Thymus (tissue), 14 donors: ENCODE data around the gene DMAC2. TPM values are rescaled to one million over a fixed set of nuclear protein-coding genes. Genes with fewer than 3 reads are reported as not detected.
A peak's percentile ranks its signal among the peaks of the same experiment; 100 is the strongest.
"Not testable (repeated sequence)": the region's sequence is repeated elsewhere in the genome, so short reads cannot be mapped to it uniquely, and the experiment has no call there.

Experiments
- DNase-seq, 9 donors: peaks; one replicate each; pipeline ENCODE4 v3.0.0-alpha.2; 2013; ENCODE audit warnings: low spot score in 9 of 9, low read depth in 6 of 9, missing footprints in 1 of 9
- H3K27ac ChIP-seq, 2 donors: one replicate each; pipeline ENCODE4 v1.5.1; 2013; ENCODE audit warnings: control low read depth in 1 of 2, low read depth in 1 of 2, low read length in 1 of 2, mild to moderate bottlenecking in 1 of 2, moderate library complexity in 1 of 2
- H3K27me3 ChIP-seq, 2 donors: one replicate each; pipeline ENCODE4 v1.5.1; 2013; ENCODE audit warnings: low read length in 1 of 2; ENCODE audit not compliant: control insufficient read depth in 2 of 2, insufficient read depth in 1 of 2
- H3K36me3 ChIP-seq, 2 donors: one replicate each; pipeline ENCODE4 v1.5.1; 2013; ENCODE audit warnings: low read length in 1 of 2, mild to moderate bottlenecking in 1 of 2, moderate library complexity in 1 of 2; ENCODE audit not compliant: control insufficient read depth in 2 of 2, insufficient read depth in 2 of 2
- H3K4me1 ChIP-seq, 2 donors: one replicate each; pipeline ENCODE4 v1.5.1; 2013; ENCODE audit warnings: low read length in 2 of 2; ENCODE audit not compliant: control insufficient read depth in 2 of 2, insufficient read depth in 2 of 2
- H3K4me3 ChIP-seq, 2 donors: one replicate each; pipeline ENCODE4 v1.5.1; 2013; ENCODE audit warnings: low read length in 2 of 2, control low read depth in 1 of 2, mild to moderate bottlenecking in 1 of 2
- H3K9me3 ChIP-seq, 2 donors: one replicate each; pipeline ENCODE4 v1.5.1; 2013; ENCODE audit warnings: low read length in 1 of 2, mild to moderate bottlenecking in 1 of 2; ENCODE audit not compliant: control insufficient read depth in 2 of 2, insufficient read depth in 1 of 2
- WGBS: extraction: QIAGEN DNeasy Blood & Tissue Kit; methylation state at CpG from one replicate; pipeline ENCODE4 v1.1.7; 2013; 5-methylcytosine and 5-hydroxymethylcytosine counted together
- long read RNA-seq, 10 donors: transcript quantifications; one replicate each; lab custom pipeline, GENCODE V29; 2026
- polyA plus RNA-seq: library from polyadenylated mRNA; stranded (reverse); fragments of 200-250 nt; gene quantifications from one replicate; pipeline ENCODE4 v1.2.3, GENCODE V29; 2013
- total RNA-seq: library from RNA; stranded (reverse); fragments of 120-200 nt; gene quantifications from one replicate; pipeline ENCODE4 v1.2.4, GENCODE V29; 2013
- donor health status: healthy.

DMAC2 gene
- total RNA-seq (28.2 TPM), polyA plus RNA-seq (29.3 TPM)
- long read RNA-seq, donor 1, partial matches to known transcripts, result 0 of 3 reads
- long read RNA-seq, donor 1, other reads (novel, unspliced or antisense), result 0 of 3 reads
- long read RNA-seq, donor 2, transcript DMAC2-208 (5 exons, 979 nt), result minor isoform, 8 of 31 reads
- long read RNA-seq, donor 2, transcript DMAC2-201 (6 exons, 1,692 nt), result major isoform, 15 of 31 reads
- long read RNA-seq, donor 2, partial matches to known transcripts, result 0 of 31 reads
- long read RNA-seq, donor 2, other reads (novel, unspliced or antisense), result 0 of 31 reads
- long read RNA-seq, donor 3, transcript DMAC2-216 (1 exons, 1,727 nt), result minor isoform, 6 of 24 reads
- long read RNA-seq, donor 3, transcript DMAC2-201 (6 exons, 1,692 nt), result major isoform, 10 of 24 reads
- long read RNA-seq, donor 3, partial matches to known transcripts, result 6 of 24 reads
- long read RNA-seq, donor 3, other reads (novel, unspliced or antisense), result 0 of 24 reads
- long read RNA-seq, donor 4, partial matches to known transcripts, result 0 of 10 reads
- long read RNA-seq, donor 4, other reads (novel, unspliced or antisense), result 0 of 10 reads
- long read RNA-seq, donor 5, transcript DMAC2-201 (6 exons, 1,692 nt), result major isoform, 10 of 17 reads
- long read RNA-seq, donor 5, partial matches to known transcripts, result 0 of 17 reads
- long read RNA-seq, donor 5, other reads (novel, unspliced or antisense), result 0 of 17 reads
- long read RNA-seq, donor 6, transcript DMAC2-201 (6 exons, 1,692 nt), result major isoform, 12 of 19 reads
- long read RNA-seq, donor 6, partial matches to known transcripts, result 5 of 19 reads
- long read RNA-seq, donor 6, other reads (novel, unspliced or antisense), result 0 of 19 reads
- long read RNA-seq, donor 7, transcript DMAC2-201 (6 exons, 1,692 nt), result major isoform, 5 of 7 reads
- long read RNA-seq, donor 7, partial matches to known transcripts, result 0 of 7 reads
- long read RNA-seq, donor 7, other reads (novel, unspliced or antisense), result 0 of 7 reads
- long read RNA-seq, donor 8, transcript DMAC2-208 (5 exons, 979 nt), result major isoform, 5 of 10 reads
- long read RNA-seq, donor 8, partial matches to known transcripts, result 0 of 10 reads
- long read RNA-seq, donor 8, other reads (novel, unspliced or antisense), result 0 of 10 reads
- long read RNA-seq, donor 9, transcript DMAC2-201 (6 exons, 1,692 nt), result major isoform, 5 of 5 reads
- long read RNA-seq, donor 9, partial matches to known transcripts, result 0 of 5 reads
- long read RNA-seq, donor 9, other reads (novel, unspliced or antisense), result 0 of 5 reads
- long read RNA-seq, donor 10, partial matches to known transcripts, result 0 of 6 reads
- long read RNA-seq, donor 10, other reads (novel, unspliced or antisense), result 0 of 6 reads

DNA sequence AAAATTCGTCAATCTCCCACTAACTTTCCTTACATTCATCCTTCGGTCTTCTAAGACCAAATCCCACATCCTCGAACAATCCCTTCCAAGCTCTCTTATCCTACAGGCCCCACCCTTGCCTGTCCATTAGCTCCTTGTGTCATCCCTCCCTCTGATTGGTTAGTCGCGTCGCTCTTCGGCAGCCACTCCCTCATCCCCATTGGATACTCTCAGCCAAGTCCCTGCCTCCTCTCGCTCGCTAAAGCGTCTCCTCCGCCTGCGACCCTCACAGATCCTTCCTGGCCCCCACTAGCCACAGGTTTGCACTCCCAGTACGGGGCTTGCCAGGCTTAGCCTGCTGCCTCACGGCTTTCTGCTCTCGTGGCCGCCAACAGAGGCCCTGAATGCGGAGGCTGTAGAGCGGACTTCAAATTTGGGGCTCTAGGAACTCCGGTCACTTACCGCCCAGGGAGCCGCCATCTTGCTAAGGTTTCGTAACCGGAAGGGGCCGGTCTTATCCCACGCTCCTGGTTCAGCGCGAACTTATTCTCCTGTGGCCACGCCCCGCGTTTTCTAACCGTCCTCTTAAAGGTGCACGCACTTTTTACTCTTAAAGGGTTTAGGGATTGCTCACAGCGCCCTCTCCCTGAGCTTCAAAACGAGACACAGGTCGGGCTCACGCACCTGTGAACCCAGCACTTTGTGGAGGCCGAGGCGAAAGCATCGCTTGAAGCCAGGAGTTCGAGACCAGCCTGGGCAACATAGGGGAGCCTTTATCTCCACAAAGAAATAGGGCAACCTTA, at the start of gene DMAC2:
Gene DMAC2 (minus strand): TSS at position 472 of the 782 bp plus-strand sequence. CDS start 13 bp downstream, at position 459.
- DNase-seq, result peak; percentile 87 to 99 (median 96)
- Histone ChIP-seq H3K9me3 (no peaks in the 10 kb centered on the region), H3K4me1 (peaks cover 4 to 13% of the 10 kb centered on the region in 2 donors), H3K36me3 (peaks cover 0 to 13% of the 10 kb centered on the region in 2 donors), H3K4me3 (peak within 1 kb of the TSS; percentile 75 to 93), H3K27ac (peak within 1 kb of the TSS; percentile 93 to 95), H3K27me3 (no peaks in the 10 kb centered on the region)
- WGBS, result under 1% methylated on average over 40 of the region's 40 CpGs

DNA sequence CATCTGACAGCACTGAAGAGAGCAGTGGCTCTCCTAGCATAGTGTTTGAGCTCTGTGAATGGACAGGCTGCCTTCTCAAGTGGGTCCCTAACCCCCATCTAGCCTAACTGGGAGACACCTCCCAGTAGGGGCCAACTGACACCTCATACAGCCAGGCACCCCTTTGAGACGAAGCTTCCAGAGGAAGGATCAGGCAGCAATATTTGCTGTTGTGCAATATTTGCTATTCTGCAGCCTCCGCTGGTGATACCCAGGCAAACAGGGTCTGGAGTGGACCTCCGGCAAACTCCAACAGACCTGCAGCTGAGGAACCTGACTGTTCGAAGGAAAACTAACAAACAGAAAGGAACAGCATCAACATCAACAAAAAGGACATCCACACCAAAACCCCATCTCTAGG, 47.2 kb upstream of the DMAC2 start:
- not testable (repeated sequence) for H3K4me3 ChIP-seq, H3K27me3 ChIP-seq, H3K36me3 ChIP-seq, H3K4me1 ChIP-seq, H3K9me3 ChIP-seq, DNase-seq, H3K27ac ChIP-seq
- 95% methylated on average over 4 of the region's 4 CpGs for WGBS

DNA sequence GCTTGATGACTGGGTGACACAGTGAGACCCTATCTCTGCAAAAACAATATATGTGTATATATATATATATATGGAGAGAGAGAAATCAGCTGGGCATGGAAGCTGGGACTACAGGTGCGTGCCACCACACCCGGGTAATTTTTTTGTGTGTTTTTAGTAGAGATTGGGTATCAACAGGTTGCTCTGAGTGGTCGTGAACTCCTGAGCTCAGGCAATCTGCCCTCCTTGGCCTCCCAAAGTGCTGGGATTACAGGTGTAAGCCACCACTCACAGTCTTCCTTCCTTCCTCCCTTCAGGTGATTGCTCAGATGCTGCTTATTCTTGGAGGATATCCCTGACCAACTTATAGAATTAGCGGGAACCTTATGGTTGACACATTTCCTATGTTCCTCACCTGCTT, 45.1 kb upstream of the DMAC2 start:
- no peaks in the 10 kb centered on the region for H3K4me1 ChIP-seq
- no peak overlapping the region for H3K27ac ChIP-seq
- WGBS, result 89% methylated on average over 4 of the region's 4 CpGs
- no peak overlapping the region for H3K4me3 ChIP-seq
- no peak for DNase-seq
- peaks cover 0 to 7% of the 10 kb centered on the region in 2 donors for H3K9me3 ChIP-seq
- no peaks in the 10 kb centered on the region for H3K36me3 ChIP-seq
- H3K27me3 ChIP-seq, result peaks cover 0 to 9% of the 10 kb centered on the region in 2 donors

DNA sequence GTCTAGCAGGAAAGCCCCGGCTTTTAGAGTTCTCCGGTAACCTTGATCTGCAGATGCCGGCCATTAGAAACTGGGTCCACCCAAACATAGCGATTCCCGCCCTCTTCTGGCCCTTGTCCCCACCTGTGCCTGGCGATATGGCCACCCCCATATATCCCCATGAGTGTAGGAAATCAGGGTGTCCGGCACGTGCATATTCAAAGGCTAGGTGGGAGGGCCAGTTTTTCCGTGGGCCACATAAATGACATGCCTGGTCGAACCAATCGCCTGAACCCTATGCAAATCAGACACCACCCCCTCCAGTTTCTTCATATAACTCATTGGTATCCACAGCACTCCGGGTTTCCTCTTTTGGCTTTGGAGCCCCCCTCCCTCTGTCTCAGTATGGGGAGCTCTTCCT, 40.6 kb upstream of the DMAC2 start:
- peaks cover 0 to 25% of the 10 kb centered on the region in 2 donors for H3K27me3 ChIP-seq
- no peak overlapping the region for H3K27ac ChIP-seq
- H3K4me3 ChIP-seq, result no peak overlapping the region
- DNase-seq, result no peak
- no peaks in the 10 kb centered on the region for H3K36me3 ChIP-seq
- WGBS, result 90% methylated on average over 12 of the region's 12 CpGs
- H3K9me3 ChIP-seq, result no peaks in the 10 kb centered on the region
- no peaks in the 10 kb centered on the region for H3K4me1 ChIP-seq

DNA sequence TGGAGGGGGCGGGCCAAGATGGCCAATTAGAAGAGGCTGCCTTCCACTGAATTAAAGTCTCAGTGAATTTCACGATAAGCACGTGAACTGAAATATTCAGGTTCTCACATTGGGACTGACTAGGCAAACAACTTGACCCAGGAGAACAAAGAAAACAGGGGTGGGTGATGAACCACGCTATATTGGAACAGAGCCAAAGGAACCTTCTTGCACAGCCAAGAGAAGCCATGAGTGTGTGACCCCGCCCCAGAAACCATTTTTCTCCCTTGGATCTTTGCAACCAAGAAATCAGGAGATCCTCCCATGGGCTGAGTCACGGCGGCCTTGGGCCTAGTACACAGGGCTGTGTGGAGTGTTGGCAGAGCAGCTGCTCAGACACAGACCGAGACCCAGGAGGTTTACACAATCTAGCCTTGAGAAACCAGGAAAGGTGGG, 40.1 kb upstream of the DMAC2 start:
- Histone ChIP-seq H3K36me3 (no peaks in the 10 kb centered on the region), H3K27ac (no peak overlapping the region), H3K4me3 (no peak overlapping the region), H3K27me3 (peaks cover 0 to 25% of the 10 kb centered on the region in 2 donors), H3K4me1 (no peaks in the 10 kb centered on the region), H3K9me3 (no peaks in the 10 kb centered on the region)
- DNase-seq, result no peak
- WGBS, result 84% methylated on average over 8 of the region's 8 CpGs

DNA sequence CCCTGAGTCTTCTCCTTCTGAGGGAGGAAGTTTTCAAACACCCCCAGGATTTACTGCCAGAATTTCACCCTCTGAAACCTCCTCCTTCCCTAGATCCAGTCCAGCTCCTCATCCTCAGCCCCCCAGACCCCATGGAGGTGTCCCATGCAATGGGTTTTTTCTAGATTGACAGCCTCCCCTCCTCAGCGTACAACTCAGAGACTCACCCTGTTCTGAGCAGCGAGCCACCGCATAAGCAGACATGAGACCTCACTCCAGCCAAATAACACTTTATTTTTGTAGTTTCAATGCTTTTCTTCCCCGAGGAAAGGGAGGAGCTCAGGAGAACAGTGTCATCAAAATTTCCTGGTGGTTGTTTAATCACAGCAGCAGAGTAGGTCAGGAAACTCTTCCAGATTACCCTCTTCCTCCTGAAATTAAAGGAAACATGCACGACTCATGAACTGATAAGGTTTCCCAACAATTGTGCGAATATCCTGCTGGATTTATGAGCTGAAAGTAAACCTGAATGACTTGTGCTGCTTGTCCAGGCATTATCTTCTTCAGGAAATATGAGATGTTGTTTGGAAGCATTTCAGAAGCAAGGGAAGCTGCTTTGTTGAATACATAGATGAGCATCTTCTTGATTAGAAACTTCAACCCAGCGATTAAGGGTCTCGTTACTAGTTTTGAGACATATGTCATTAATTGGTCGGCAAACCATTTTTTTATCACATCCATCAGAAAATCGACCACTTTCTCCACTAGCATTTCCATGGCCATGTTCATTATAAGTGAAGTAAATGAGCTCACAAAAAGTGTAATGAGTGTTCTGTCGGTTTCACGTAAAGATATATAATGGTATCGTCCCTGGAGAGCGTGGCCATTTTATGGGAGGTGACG, 39.4 kb upstream of the DMAC2 start:
- peak overlapping the region in 1 of 2 donors; percentile 53 for H3K27ac ChIP-seq
- DNase-seq, result no peak
- no peaks in the 10 kb centered on the region for H3K4me1 ChIP-seq
- H3K36me3 ChIP-seq, result no peaks in the 10 kb centered on the region
- 70% methylated on average over 15 of the region's 15 CpGs for WGBS
- H3K9me3 ChIP-seq, result no peaks in the 10 kb centered on the region
- no peak overlapping the region for H3K4me3 ChIP-seq
- peaks cover 0 to 25% of the 10 kb centered on the region in 2 donors for H3K27me3 ChIP-seq

DNA sequence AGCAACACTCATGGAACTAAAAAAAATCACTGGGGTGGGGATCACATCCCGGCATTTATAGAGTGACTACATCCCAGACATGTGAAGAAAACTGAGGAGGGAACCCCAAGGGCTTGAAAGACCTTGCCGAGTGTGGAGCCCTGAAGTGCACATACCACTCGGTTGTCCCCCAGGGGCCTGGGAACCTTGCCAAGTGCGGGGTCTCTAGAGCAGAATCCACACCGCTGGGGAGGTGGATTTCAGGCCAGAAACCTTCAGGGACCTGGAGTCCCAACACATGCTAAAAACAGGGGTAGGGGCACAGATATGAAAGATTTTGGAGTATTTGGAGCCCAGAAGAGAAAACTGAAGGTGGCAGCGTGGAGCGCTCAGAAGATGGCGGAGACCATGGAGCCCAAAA, 38.5 kb upstream of the DMAC2 start:
- Histone ChIP-seq H3K27ac (no peak overlapping the region), H3K27me3 (peaks cover 0 to 22% of the 10 kb centered on the region in 2 donors), H3K9me3 (no peaks in the 10 kb centered on the region), H3K36me3 (no peaks in the 10 kb centered on the region), H3K4me3 (no peak overlapping the region), H3K4me1 (no peaks in the 10 kb centered on the region)
- 85% methylated on average over 8 of the region's 8 CpGs for WGBS
- DNase-seq, result no peak
